HCT116 (cell line): Measurements from ENCODE around the gene CPNE8. TPM values are rescaled to one million over a fixed set of nuclear protein-coding genes. Genes with fewer than 3 reads are reported as not detected.

Experiments used
- ATAC-seq: fragments of 200-7000 bp; cut with Tn5 transposase; 2 replicates; pipeline ENCODE4 v1.9.1; 2020; ENCODE audit warnings: mild to moderate bottlenecking, moderate library complexity
- BruUV-seq: library from RNA; stranded (reverse); fragments of 400-500 nt; replicated peaks from 2 replicates; lab custom pipeline; 2021; lab: Mats Ljungman, UMichigan
- CTCF ChIA-PET: fragments of 300-600 bp; sonication (Branson Sonifier 250); formaldehyde crosslinking; loops from one replicate; lab custom pipeline; 2021; ENCODE audit warnings: antibody characterized with exemption; lab: Charles Lee
- POLR2A ChIA-PET: fragments of 300-600, 350-600 bp; sonication (Branson Sonifier 250); formaldehyde crosslinking; loops from one replicate; lab custom pipeline; 2021; ENCODE audit warnings: antibody characterized with exemption; lab: Charles Lee
- RAD21 ChIA-PET, 2 experiments: fragments of 300-600 bp; sonication (Branson Sonifier 250); formaldehyde crosslinking; loops; one replicate each; lab custom pipeline; 2023; ENCODE audit warnings: low total read pairs in 2 of 2; ENCODE audit not compliant: uncharacterized antibody in 2 of 2, unreplicated experiment in 2 of 2, low non-redundant PET in 1 of 2; lab: Charles Lee
- DNase-seq: peaks from one replicate; pipeline ENCODE4 v3.0.0-alpha.2; 2010; ENCODE audit warnings: low read depth, low spot score
- H2AFZ ChIP-seq: fragments of 200-600 bp; shearing (Covaris generic), sonication (generic); 2 replicates; pipeline ENCODE4 v1.6.1; 2017; ENCODE audit warnings: low read depth, mixed run types, mixed read lengths, antibody characterized with exemption, low read length; ENCODE audit not compliant: poor library complexity, severe bottlenecking
- H3K27ac ChIP-seq: 2 replicates; pipeline ENCODE4 v1.5.1; 2012; ENCODE audit warnings: low read depth, low read length
- H3K27me3 ChIP-seq: fragments of 200-600 bp; sonication (generic); 2 replicates; pipeline ENCODE4 v1.6.1; 2016; ENCODE audit warnings: mixed run types, low read length, mixed read lengths; ENCODE audit not compliant: insufficient read depth
- H3K36me3 ChIP-seq, 2 experiments: fragments of 200-500 bp in 1 of 2; fragments of 200-600 bp in 1 of 2; sonication (Bioruptor generic) in 1 of 2; sonication (generic) in 1 of 2; 2 replicates each; pipeline versions ENCODE4 v1.5.1 to v1.6.1; 2014 to 2016; ENCODE audit warnings: low read length in 2 of 2, inconsistent platforms in 1 of 2, mixed read lengths in 1 of 2, mixed run types in 1 of 2; ENCODE audit not compliant: insufficient read depth in 2 of 2, control insufficient read depth in 1 of 2
- H3K4me1 ChIP-seq, 2 experiments: fragments of 200-600 bp in 1 of 2; sonication (generic) in 1 of 2; 2 replicates each; pipeline versions ENCODE4 v1.5.1 to v1.6.1; 2012 to 2017; ENCODE audit warnings: low read length in 2 of 2, inconsistent platforms in 1 of 2, mild to moderate bottlenecking in 1 of 2, mixed read lengths in 1 of 2, mixed run types in 1 of 2, moderate library complexity in 1 of 2; ENCODE audit not compliant: insufficient read depth in 2 of 2, control insufficient read depth in 1 of 2
- H3K4me2 ChIP-seq: fragments of 200-600 bp; sonication (generic); 2 replicates; pipeline ENCODE4 v1.6.1; 2017; ENCODE audit warnings: mixed run types, low read length, mixed read lengths
- H3K4me3 ChIP-seq, 2 experiments: fragments of 200-600 bp in 1 of 2; sonication (generic) in 1 of 2; replicated peaks in 1 of 2; 2 replicates each; pipeline ENCODE4 v1.5.1; 2011 to 2016; ENCODE audit warnings: low read length in 2 of 2, control low read depth in 1 of 2, low read depth in 1 of 2, mild to moderate bottlenecking in 1 of 2, mixed read lengths in 1 of 2, mixed run types in 1 of 2
- H3K79me2 ChIP-seq: fragments of 200-600 bp; sonication (generic); 2 replicates; pipeline ENCODE4 v1.6.1; 2017; ENCODE audit warnings: mild to moderate bottlenecking, mixed run types, low read length, moderate library complexity, mixed read lengths; ENCODE audit not compliant: insufficient read depth
- H3K9ac ChIP-seq: fragments of 200-600 bp; sonication (generic); 2 replicates; pipeline ENCODE4 v1.6.1; 2016; ENCODE audit warnings: low read length, mixed read lengths
- H3K9me2 ChIP-seq: fragments of 200-600 bp; sonication (generic), shearing (Covaris generic); 2 replicates; pipeline ENCODE4 v1.6.1; 2017; ENCODE audit warnings: mixed run types, mild to moderate bottlenecking, moderate library complexity; ENCODE audit not compliant: insufficient read depth
- H3K9me3 ChIP-seq, 2 experiments: fragments of 200-500 bp in 1 of 2; fragments of 200-600 bp in 1 of 2; sonication (Bioruptor generic) in 1 of 2; sonication (generic) in 1 of 2; 2 replicates each; pipeline ENCODE4 v1.6.1; 2014 to 2017; ENCODE audit warnings: low read length in 2 of 2, mixed read lengths in 2 of 2, inconsistent platforms in 1 of 2, low read depth in 1 of 2, mild to moderate bottlenecking in 1 of 2, mixed run types in 1 of 2, moderate library complexity in 1 of 2; ENCODE audit not compliant: control insufficient read depth in 1 of 2, insufficient read depth in 1 of 2
- H4K20me1 ChIP-seq: fragments of 200-600 bp; sonication (generic), shearing (Covaris generic); 2 replicates; pipeline ENCODE4 v1.6.1; 2017; ENCODE audit warnings: mixed run types, mild to moderate bottlenecking, moderate library complexity; ENCODE audit not compliant: insufficient read depth
- CBX3 ChIP-seq: IDR thresholded peaks from 2 replicates; pipeline ENCODE4 v1.6.1; 2012; ENCODE audit warnings: low read depth
- CEBPB ChIP-seq: IDR thresholded peaks from 2 replicates; pipeline ENCODE4 v1.6.1; 2012; ENCODE audit warnings: low read depth
- EGR1 ChIP-seq: IDR thresholded peaks from 2 replicates; pipeline ENCODE4 v1.6.1; 2012; ENCODE audit warnings: low read depth
- ELF1 ChIP-seq: IDR thresholded peaks from 2 replicates; pipeline ENCODE4 v1.6.1; 2012; ENCODE audit warnings: low read depth, borderline replicate concordance
- EZH2 ChIP-seq: fragments of 200-600 bp; sonication (generic); IDR thresholded peaks from 2 replicates; pipeline ENCODE4 v1.6.1; 2017; ENCODE audit warnings: antibody characterized with exemption, mixed run types
- EZH2phosphoT487 ChIP-seq: fragments of 200-600 bp; IDR thresholded peaks from 2 replicates; pipeline ENCODE4 v1.6.1; 2018; ENCODE audit warnings: antibody characterized with exemption, borderline replicate concordance
- FOSL1 ChIP-seq: IDR thresholded peaks from 2 replicates; pipeline ENCODE4 v1.6.1; 2012; ENCODE audit warnings: low read depth
- JUND ChIP-seq: IDR thresholded peaks from 2 replicates; pipeline ENCODE4 v1.6.1; 2012
- POLR2AphosphoS5 ChIP-seq: IDR thresholded peaks from 2 replicates; pipeline ENCODE4 v1.6.1; 2011; ENCODE audit warnings: mild to moderate bottlenecking, low read depth, low read length, moderate library complexity
- RAD21 ChIP-seq: IDR thresholded peaks from 2 replicates; pipeline ENCODE4 v1.6.1; 2012; ENCODE audit warnings: low read depth, mild to moderate bottlenecking
- SRF ChIP-seq: IDR thresholded peaks from 2 replicates; pipeline ENCODE4 v1.6.1; 2012; ENCODE audit warnings: low read depth
- TCF7L2 ChIP-seq: IDR thresholded peaks from 2 replicates; pipeline ENCODE4 v1.7.0; 2011; ENCODE audit warnings: borderline replicate concordance, inconsistent platforms; ENCODE audit not compliant: insufficient read depth, insufficient read length; ENCODE audit errors: extremely low read depth
- YY1 ChIP-seq: IDR thresholded peaks from 2 replicates; pipeline ENCODE4 v1.6.1; 2011; ENCODE audit warnings: low read length, low read depth, moderate library complexity, mild to moderate bottlenecking; ENCODE audit not compliant: insufficient replicate concordance; ENCODE audit errors: extremely low read depth
- ZFX ChIP-seq: fragments of 450-650 bp; IDR thresholded peaks from 2 replicates; pipeline ENCODE4 v1.6.1; 2017
- ZNF274 ChIP-seq: fragments of 200-500 bp; sonication (Bioruptor generic); IDR thresholded peaks from 2 replicates; pipeline ENCODE4 v1.6.1; 2014; ENCODE audit warnings: mild to moderate bottlenecking, low read depth, low read length, inconsistent platforms
- intact Hi-C: fragments of 100-400 bp; cut with micrococcal nuclease; formaldehyde crosslinking; loops from 2 replicates; pipeline ENCODE4 v1.10.0; 2022
- total RNA-seq: library from RNA; stranded (reverse); gene quantifications from one replicate; pipeline ENCODE4 v1.2.1, GENCODE V29; 2021; ENCODE audit not compliant: unreplicated experiment
- TF ChIP-seq, protein P1 (sequence below): IDR thresholded peaks from 2 replicates; pipeline ENCODE4 v1.6.1; 2012
- TF ChIP-seq, protein P2 (sequence below): IDR thresholded peaks from 2 replicates; pipeline ENCODE4 v1.6.1; 2011; ENCODE audit warnings: mild to moderate bottlenecking, low read length, moderate library complexity; ENCODE audit not compliant: insufficient replicate concordance; ENCODE audit errors: extremely low read depth
- TF ChIP-seq, protein P3 (sequence below): IDR thresholded peaks from 2 replicates; pipeline ENCODE4 v1.6.1; 2012
- TF ChIP-seq, protein P4 (sequence below), 3 experiments: fragments of 200-600 bp in 1 of 3; sonication (generic) in 1 of 3; IDR thresholded peaks in 2 of 3; conservative IDR thresholded peaks in 1 of 3; 2 replicates each; pipeline ENCODE4 v1.5.1; 2012 to 2017; ENCODE audit warnings: low read depth in 2 of 3, low read length in 2 of 3, antibody characterized with exemption in 1 of 3, borderline replicate concordance in 1 of 3, control low read depth in 1 of 3, mild to moderate bottlenecking in 1 of 3, mixed read lengths in 1 of 3, mixed run types in 1 of 3, moderate library complexity in 1 of 3; ENCODE audit not compliant: insufficient read depth in 1 of 3

CPNE8 gene
- total RNA-seq, 1 experiment from 2014 or later = 14.2 TPM

DNA sequence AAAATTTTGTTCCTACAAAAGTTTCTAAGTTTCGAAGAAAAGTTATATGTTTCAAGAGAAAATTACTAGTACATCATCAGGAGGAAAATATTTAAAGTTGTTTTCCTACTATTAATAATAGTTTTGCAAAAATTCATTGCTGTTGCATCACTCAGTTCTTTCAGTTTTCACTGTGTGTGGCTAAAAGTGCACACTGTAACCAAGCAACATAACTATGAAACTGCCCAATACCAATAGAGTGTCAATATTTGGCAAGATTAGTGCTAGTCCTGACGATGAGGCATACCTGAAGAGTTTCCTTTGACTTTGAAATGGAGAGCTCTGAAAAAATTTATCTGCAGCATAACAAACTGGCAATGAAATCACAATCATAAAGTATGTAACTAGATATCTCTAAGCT lies 194.3 kb downstream of the CPNE8 start:
- RAD21 ChIA-PET = no interaction called here
- Histone ChIP-seq H3K4me3 (no peak overlapping the region), H3K9me3 (no peaks in the 10 kb centered on the region), H3K79me2 (no peaks in the 10 kb centered on the region), H3K27me3 (no peaks in the 10 kb centered on the region), H2AFZ (no peak overlapping the region), H3K4me1 (no peaks in the 10 kb centered on the region), H3K36me3 (no peaks in the 10 kb centered on the region), H3K9me2 (no peaks in the 10 kb centered on the region), H4K20me1 (no peaks in the 10 kb centered on the region), H3K9ac (no peak overlapping the region), H3K27ac (no peak overlapping the region), H3K4me2 (no peak overlapping the region)
- CTCF ChIA-PET = no interaction called here
- intact Hi-C loops = no loop called here
- BruUV-seq = no TSS peak
- ATAC-seq (no peak), DNase-seq (no peak)
- POLR2A ChIA-PET = no interaction called here
- TF ChIP-seq JUND = no peak

DNA sequence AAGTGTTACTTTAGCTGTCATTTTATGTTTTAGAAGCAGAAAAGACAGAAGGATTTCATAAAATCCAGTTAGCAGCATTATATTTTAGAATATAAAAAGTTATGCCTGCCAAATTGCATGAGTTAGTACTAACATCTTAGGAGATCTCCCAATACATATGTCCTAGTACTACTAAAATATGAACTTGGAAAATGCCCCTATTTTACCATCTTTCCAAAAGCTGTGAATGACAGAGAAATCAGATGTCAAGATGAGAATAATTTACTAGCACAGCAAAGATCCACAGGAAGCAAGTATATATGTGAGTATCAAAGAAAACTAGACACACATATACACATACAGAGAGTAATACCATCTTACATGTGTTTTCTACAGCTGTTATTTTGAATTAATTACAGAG lies 196.9 kb downstream of the CPNE8 start:
- CTCF ChIA-PET = no interaction called here
- H3K36me3 ChIP-seq = no peaks in the 10 kb centered on the region
- RAD21 ChIA-PET = interaction anchor here in 1 of 2 experiments (0.6 kb wide), 1 partner anchor 75 kb away, joined by 3 read pairs; no protein-coding TSS in a partner anchor
- TF ChIP-seq ZFX (no peak), EZH2phosphoT487 (no peak), CEBPB (no peak), FOSL1 (no peak), CBX3 (no peak), EGR1 (no peak), EZH2 (no peak), TCF7L2 (no peak), SRF (no peak), RAD21 (no peak), ELF1 (no peak), ZNF274 (no peak), YY1 (no peak), POLR2AphosphoS5 (no peak)
- TF ChIP-seq, protein P1, sequence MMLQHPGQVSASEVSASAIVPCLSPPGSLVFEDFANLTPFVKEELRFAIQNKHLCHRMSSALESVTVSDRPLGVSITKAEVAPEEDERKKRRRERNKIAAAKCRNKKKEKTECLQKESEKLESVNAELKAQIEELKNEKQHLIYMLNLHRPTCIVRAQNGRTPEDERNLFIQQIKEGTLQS = no peak
- TF ChIP-seq, protein P2, sequence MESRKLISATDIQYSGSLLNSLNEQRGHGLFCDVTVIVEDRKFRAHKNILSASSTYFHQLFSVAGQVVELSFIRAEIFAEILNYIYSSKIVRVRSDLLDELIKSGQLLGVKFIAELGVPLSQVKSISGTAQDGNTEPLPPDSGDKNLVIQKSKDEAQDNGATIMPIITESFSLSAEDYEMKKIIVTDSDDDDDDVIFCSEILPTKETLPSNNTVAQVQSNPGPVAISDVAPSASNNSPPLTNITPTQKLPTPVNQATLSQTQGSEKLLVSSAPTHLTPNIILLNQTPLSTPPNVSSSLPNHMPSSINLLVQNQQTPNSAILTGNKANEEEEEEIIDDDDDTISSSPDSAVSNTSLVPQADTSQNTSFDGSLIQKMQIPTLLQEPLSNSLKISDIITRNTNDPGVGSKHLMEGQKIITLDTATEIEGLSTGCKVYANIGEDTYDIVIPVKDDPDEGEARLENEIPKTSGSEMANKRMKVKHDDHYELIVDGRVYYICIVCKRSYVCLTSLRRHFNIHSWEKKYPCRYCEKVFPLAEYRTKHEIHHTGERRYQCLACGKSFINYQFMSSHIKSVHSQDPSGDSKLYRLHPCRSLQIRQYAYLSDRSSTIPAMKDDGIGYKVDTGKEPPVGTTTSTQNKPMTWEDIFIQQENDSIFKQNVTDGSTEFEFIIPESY = no peak
- TF ChIP-seq, protein P3, sequence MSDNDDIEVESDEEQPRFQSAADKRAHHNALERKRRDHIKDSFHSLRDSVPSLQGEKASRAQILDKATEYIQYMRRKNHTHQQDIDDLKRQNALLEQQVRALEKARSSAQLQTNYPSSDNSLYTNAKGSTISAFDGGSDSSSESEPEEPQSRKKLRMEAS = no peak
- TF ChIP-seq, protein P4, sequence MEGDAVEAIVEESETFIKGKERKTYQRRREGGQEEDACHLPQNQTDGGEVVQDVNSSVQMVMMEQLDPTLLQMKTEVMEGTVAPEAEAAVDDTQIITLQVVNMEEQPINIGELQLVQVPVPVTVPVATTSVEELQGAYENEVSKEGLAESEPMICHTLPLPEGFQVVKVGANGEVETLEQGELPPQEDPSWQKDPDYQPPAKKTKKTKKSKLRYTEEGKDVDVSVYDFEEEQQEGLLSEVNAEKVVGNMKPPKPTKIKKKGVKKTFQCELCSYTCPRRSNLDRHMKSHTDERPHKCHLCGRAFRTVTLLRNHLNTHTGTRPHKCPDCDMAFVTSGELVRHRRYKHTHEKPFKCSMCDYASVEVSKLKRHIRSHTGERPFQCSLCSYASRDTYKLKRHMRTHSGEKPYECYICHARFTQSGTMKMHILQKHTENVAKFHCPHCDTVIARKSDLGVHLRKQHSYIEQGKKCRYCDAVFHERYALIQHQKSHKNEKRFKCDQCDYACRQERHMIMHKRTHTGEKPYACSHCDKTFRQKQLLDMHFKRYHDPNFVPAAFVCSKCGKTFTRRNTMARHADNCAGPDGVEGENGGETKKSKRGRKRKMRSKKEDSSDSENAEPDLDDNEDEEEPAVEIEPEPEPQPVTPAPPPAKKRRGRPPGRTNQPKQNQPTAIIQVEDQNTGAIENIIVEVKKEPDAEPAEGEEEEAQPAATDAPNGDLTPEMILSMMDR (IDR thresholded peaks at IDR 0.05 in 2 of 3, conservative IDR thresholded peaks at IDR 0.05 in 1 of 3; ENCODE audit: borderline replicate concordance in 1 of 3, insufficient read depth in 1 of 3, low read depth in 2 of 3, low read length in 2 of 3) = no peak
- TF ChIP-seq, all 23 proteins: peak for 0
- ATAC-seq = no peak
- BruUV-seq = no TSS peak
- no peak overlapping the region for H3K9ac ChIP-seq
- POLR2A ChIA-PET = no interaction called here
- H3K79me2 ChIP-seq = no peaks in the 10 kb centered on the region
- no peak overlapping the region for H2AFZ ChIP-seq
- no peak overlapping the region for H3K27ac ChIP-seq
- no peaks in the 10 kb centered on the region for H4K20me1 ChIP-seq
- intact Hi-C loops = no loop called here
- no peaks in the 10 kb centered on the region for H3K27me3 ChIP-seq
- no peak overlapping the region for H3K4me3 ChIP-seq
- no peak for DNase-seq
- no peaks in the 10 kb centered on the region for H3K9me2 ChIP-seq
- no peaks in the 10 kb centered on the region for H3K4me1 ChIP-seq
- no peak overlapping the region for H3K4me2 ChIP-seq
- H3K9me3 ChIP-seq = no peaks in the 10 kb centered on the region
